SK-N-SH treated with all-trans-retinoic acid at 6 μM for 48 hours (cell line): ENCODE results near the gene LRRK1.

ENCODE experiments used
- ARNTL ChIP-seq: fragments of 450-650 bp; formaldehyde crosslinking; IDR thresholded peaks from 2 replicates; pipeline ENCODE4 v1.5.0; 2020; ENCODE audit warnings: low read depth, mild to moderate bottlenecking, moderate library complexity, borderline replicate concordance
- SNAI2 ChIP-seq: fragments of 250-450 bp; sonication (Bioruptor Pico); IDR thresholded peaks from 2 replicates; pipeline ENCODE4 v1.5.0; 2020; ENCODE audit warnings: mild to moderate bottlenecking, moderate library complexity
- TCF4 ChIP-seq: fragments of 250-450 bp; sonication (Bioruptor Pico); IDR thresholded peaks from 2 replicates; pipeline ENCODE4 v1.8.0; 2021; ENCODE audit warnings: mild to moderate bottlenecking, moderate library complexity, borderline replicate concordance
- TOX ChIP-seq: fragments of 250-450 bp; sonication (Bioruptor Pico); IDR thresholded peaks from 2 replicates; pipeline ENCODE4 v1.8.0; 2021; ENCODE audit warnings: mild to moderate bottlenecking, moderate library complexity, borderline replicate concordance
- ZFP30 ChIP-seq: fragments of 450-650 bp; formaldehyde crosslinking; IDR thresholded peaks from 2 replicates; pipeline ENCODE4 v1.5.0; 2022; ENCODE audit warnings: mild to moderate bottlenecking, moderate library complexity
- ZNF565 ChIP-seq: fragments of 450-650 bp; formaldehyde crosslinking; conservative IDR thresholded peaks from 2 replicates; pipeline ENCODE4 v1.5.0; 2020; ENCODE audit warnings: low read depth, mild to moderate bottlenecking, moderate library complexity
- ZNF70 ChIP-seq: fragments of 450-650 bp; formaldehyde crosslinking; IDR thresholded peaks from 2 replicates; pipeline ENCODE4 v1.5.0; 2020; ENCODE audit warnings: mild to moderate bottlenecking, moderate library complexity
- TF ChIP-seq, protein P1 (sequence below): fragments of 250-450 bp; sonication (Bioruptor Pico); IDR thresholded peaks from 2 replicates; pipeline ENCODE4 v1.8.0; 2021; ENCODE audit warnings: low read depth, mild to moderate bottlenecking, moderate library complexity, borderline replicate concordance
- TF ChIP-seq, protein P2 (sequence below): fragments of 250-450 bp; sonication (Bioruptor Pico); IDR thresholded peaks from 2 replicates; pipeline ENCODE4 v1.5.1; 2021; ENCODE audit warnings: mild to moderate bottlenecking, moderate library complexity
- TF ChIP-seq, protein P3 (sequence below): fragments of 250-450 bp; sonication (Bioruptor Pico); IDR thresholded peaks from 2 replicates; pipeline ENCODE4 v1.5.0; 2020; ENCODE audit warnings: mild to moderate bottlenecking, moderate library complexity

DNA sequence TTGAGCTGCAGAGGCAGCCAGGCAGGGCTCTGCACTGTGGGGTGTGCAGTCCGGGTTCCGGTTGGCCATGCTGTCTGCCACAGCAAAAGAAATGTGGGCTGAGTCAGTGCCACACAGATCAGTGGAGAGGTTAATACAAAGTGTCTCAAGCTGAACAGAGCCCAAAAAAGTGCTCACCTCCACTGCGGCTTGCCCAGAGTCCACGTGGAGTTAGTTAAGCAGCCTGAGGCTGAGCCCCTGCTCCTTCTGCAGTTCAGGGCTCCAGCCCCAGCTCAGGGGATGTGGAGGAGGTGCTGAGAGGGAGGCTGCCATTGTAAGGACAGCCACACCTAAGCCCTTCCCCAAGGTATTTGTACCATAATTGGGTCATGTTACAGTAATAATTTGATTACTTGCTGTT, 85.3 kb downstream of the LRRK1 start:
- TF ChIP-seq TOX (CRISPR knock-in tag) (no peak), ZNF70 (CRISPR knock-in tag) (no peak), SNAI2 (CRISPR knock-in tag) (no peak), TCF4 (CRISPR knock-in tag) (no peak), ZFP30 (CRISPR knock-in tag) (no peak), ZNF565 (CRISPR knock-in tag) (no peak), ARNTL (no peak)
- TF ChIP-seq, protein P1, sequence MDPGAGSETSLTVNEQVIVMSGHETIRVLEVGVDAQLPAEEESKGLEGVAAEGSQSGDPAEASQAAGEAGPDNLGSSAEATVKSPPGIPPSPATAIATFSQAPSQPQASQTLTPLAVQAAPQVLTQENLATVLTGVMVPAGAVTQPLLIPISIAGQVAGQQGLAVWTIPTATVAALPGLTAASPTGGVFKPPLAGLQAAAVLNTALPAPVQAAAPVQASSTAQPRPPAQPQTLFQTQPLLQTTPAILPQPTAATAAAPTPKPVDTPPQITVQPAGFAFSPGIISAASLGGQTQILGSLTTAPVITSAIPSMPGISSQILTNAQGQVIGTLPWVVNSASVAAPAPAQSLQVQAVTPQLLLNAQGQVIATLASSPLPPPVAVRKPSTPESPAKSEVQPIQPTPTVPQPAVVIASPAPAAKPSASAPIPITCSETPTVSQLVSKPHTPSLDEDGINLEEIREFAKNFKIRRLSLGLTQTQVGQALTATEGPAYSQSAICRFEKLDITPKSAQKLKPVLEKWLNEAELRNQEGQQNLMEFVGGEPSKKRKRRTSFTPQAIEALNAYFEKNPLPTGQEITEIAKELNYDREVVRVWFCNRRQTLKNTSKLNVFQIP (CRISPR knock-in tag): no peak
- TF ChIP-seq, protein P2, sequence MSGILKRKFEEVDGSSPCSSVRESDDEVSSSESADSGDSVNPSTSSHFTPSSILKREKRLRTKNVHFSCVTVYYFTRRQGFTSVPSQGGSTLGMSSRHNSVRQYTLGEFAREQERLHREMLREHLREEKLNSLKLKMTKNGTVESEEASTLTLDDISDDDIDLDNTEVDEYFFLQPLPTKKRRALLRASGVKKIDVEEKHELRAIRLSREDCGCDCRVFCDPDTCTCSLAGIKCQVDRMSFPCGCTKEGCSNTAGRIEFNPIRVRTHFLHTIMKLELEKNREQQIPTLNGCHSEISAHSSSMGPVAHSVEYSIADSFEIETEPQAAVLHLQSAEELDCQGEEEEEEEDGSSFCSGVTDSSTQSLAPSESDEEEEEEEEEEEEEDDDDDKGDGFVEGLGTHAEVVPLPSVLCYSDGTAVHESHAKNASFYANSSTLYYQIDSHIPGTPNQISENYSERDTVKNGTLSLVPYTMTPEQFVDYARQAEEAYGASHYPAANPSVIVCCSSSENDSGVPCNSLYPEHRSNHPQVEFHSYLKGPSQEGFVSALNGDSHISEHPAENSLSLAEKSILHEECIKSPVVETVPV (CRISPR knock-in tag): no peak
- TF ChIP-seq, protein P3, sequence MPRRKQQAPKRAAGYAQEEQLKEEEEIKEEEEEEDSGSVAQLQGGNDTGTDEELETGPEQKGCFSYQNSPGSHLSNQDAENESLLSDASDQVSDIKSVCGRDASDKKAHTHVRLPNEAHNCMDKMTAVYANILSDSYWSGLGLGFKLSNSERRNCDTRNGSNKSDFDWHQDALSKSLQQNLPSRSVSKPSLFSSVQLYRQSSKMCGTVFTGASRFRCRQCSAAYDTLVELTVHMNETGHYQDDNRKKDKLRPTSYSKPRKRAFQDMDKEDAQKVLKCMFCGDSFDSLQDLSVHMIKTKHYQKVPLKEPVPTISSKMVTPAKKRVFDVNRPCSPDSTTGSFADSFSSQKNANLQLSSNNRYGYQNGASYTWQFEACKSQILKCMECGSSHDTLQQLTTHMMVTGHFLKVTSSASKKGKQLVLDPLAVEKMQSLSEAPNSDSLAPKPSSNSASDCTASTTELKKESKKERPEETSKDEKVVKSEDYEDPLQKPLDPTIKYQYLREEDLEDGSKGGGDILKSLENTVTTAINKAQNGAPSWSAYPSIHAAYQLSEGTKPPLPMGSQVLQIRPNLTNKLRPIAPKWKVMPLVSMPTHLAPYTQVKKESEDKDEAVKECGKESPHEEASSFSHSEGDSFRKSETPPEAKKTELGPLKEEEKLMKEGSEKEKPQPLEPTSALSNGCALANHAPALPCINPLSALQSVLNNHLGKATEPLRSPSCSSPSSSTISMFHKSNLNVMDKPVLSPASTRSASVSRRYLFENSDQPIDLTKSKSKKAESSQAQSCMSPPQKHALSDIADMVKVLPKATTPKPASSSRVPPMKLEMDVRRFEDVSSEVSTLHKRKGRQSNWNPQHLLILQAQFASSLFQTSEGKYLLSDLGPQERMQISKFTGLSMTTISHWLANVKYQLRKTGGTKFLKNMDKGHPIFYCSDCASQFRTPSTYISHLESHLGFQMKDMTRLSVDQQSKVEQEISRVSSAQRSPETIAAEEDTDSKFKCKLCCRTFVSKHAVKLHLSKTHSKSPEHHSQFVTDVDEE (CRISPR knock-in tag): no peak
